Measurements from ENCODE around the gene ADGRL3.

- TF ChIP-seq CTCF (IDR thresholded peaks at IDR 0.05): no peak
- no peak for TF ChIP-seq POLR2A (IDR thresholded peaks at IDR 0.05)
- TF ChIP-seq EP300 (IDR thresholded peaks at IDR 0.05): no peak
Observed at GRCh38 chr4:62004881-62005280, 804.8 kb downstream of the ADGRL3 start.
